CD4-positive, alpha-beta T cell (primary cell): ENCODE results near the gene STK35. TPM values are rescaled to one million over a fixed set of nuclear protein-coding genes. Genes with fewer than 3 reads are reported as not detected.

Experiments used
- ATAC-seq: fragments of 200-7000 bp; cut with Tn5 transposase; one replicate; pipeline ENCODE4 v1.10.0; 2022; ENCODE audit warnings: mild to moderate bottlenecking; ENCODE audit not compliant: poor library complexity
- CTCF ChIA-PET: fragments of 350-600 bp; sonication (Branson Sonifier 250); formaldehyde crosslinking; loops from one replicate; lab custom pipeline; 2021; ENCODE audit warnings: antibody characterized with exemption, inconsistent platforms; lab: Charles Lee
- POLR2A ChIA-PET: fragments of 350-600 bp; sonication (Branson Sonifier 250); formaldehyde crosslinking; loops from one replicate; lab custom pipeline; 2021; ENCODE audit warnings: antibody characterized with exemption, inconsistent platforms; lab: Charles Lee
- DNase-seq, 14 experiments: peaks; one replicate each; pipeline ENCODE4 v3.0.0-alpha.2; 2013 to 2020; ENCODE audit warnings: mixed read lengths in 2 of 14
- H3K27ac ChIP-seq, 2 donors: one replicate each; pipeline versions ENCODE4 v1.5.1 to v1.7.0; 2013; ENCODE audit warnings: low read length in 2 of 2, low read depth in 1 of 2, mild to moderate bottlenecking in 1 of 2
- H3K27me3 ChIP-seq, 2 experiments: 1 replicate in 1 of 2; 2 replicates in 1 of 2; pipeline versions ENCODE4 v1.6.1 to v1.7.0; 2013; ENCODE audit warnings: low read length in 2 of 2, control low read depth in 1 of 2, mild to moderate bottlenecking in 1 of 2, moderate library complexity in 1 of 2; ENCODE audit not compliant: insufficient read depth in 2 of 2, control insufficient read depth in 1 of 2
- H3K36me3 ChIP-seq: one replicate; pipeline ENCODE4 v1.6.1; 2013; ENCODE audit warnings: low read length, control low read depth; ENCODE audit not compliant: insufficient read depth
- H3K4me1 ChIP-seq: one replicate; pipeline ENCODE4 v1.6.1; 2013; ENCODE audit warnings: low read length, control low read depth; ENCODE audit not compliant: insufficient read depth
- H3K4me3 ChIP-seq: one replicate; pipeline ENCODE4 v1.5.1; 2013; ENCODE audit warnings: mild to moderate bottlenecking, low read length, moderate library complexity
- H3K9me3 ChIP-seq, 2 experiments: 1 replicate in 1 of 2; 2 replicates in 1 of 2; pipeline versions ENCODE4 v1.6.1 to v1.7.0; 2013; ENCODE audit warnings: low read length in 2 of 2, mild to moderate bottlenecking in 2 of 2, control low read depth in 1 of 2, moderate library complexity in 1 of 2; ENCODE audit not compliant: control insufficient read depth in 1 of 2, insufficient read depth in 1 of 2
- H3K27ac Mint-ChIP-seq: one replicate; pipeline ENCODE4 v1.8.0; 2020; ENCODE audit warnings: mixed read lengths
- H3K27me3 Mint-ChIP-seq: one replicate; pipeline ENCODE4 v1.8.0; 2021; ENCODE audit warnings: mixed read lengths
- H3K36me3 Mint-ChIP-seq: one replicate; pipeline ENCODE4 v1.8.0; 2021; ENCODE audit warnings: low read depth, mixed read lengths
- H3K4me1 Mint-ChIP-seq: one replicate; pipeline ENCODE4 v1.8.0; 2021; ENCODE audit warnings: low read depth, mixed read lengths
- H3K4me3 Mint-ChIP-seq: one replicate; pipeline ENCODE4 v1.8.0; 2020; ENCODE audit warnings: mild to moderate bottlenecking, mixed read lengths
- H3K9me3 Mint-ChIP-seq: one replicate; pipeline ENCODE4 v1.8.0; 2020; ENCODE audit warnings: mixed read lengths
- CTCF ChIP-seq: fragments of 200-600 bp; IDR thresholded peaks from one replicate; pipeline ENCODE4 v1.8.0; 2022; ENCODE audit warnings: antibody characterized with exemption, mild to moderate bottlenecking
- intact Hi-C, 2 experiments: fragments of 100-400 bp; cut with DNase I in 1 of 2; cut with micrococcal nuclease in 1 of 2; formaldehyde crosslinking; loops; one replicate each; pipeline versions ENCODE4 v1.15.1 to v1.9.0; 2023 to 2025; cut with DNase I, micrococcal nuclease
- total RNA-seq, 174 experiments: library from RNA in 2 of 174; stranded (reverse) in 2 of 174; gene quantifications; one replicate each; pipeline ENCODE4 v1.2.3 and lab custom pipeline; 2021 to 2026

Gene STK35
- total RNA-seq, 2 experiments from 2014 or later = 18.9 to 19.6 TPM

- intact Hi-C loops = no loop called here
- Mint-ChIP-seq H3K4me3 (no peak overlapping the region), H3K27ac (no peak overlapping the region), H3K36me3 (no peaks in the 10 kb centered on the region), H3K9me3 (no peaks in the 10 kb centered on the region), H3K4me1 (no peaks in the 10 kb centered on the region), H3K27me3 (peaks cover 75% of the 10 kb centered on the region)
- no peak for TF ChIP-seq CTCF
- ATAC-seq (no peak), DNase-seq (no peak)
- Histone ChIP-seq H3K27me3 (peaks cover 14 to 27% of the 10 kb centered on the region in 2 experiments), H3K27ac (no peak overlapping the region), H3K9me3 (no peaks in the 10 kb centered on the region), H3K4me1 (no peaks in the 10 kb centered on the region), H3K36me3 (no peaks in the 10 kb centered on the region), H3K4me3 (no peak overlapping the region)
- CTCF ChIA-PET = no interaction called here
- POLR2A ChIA-PET = no interaction called here
These were observed 12.7 kb upstream of the STK35 start for GRCh38 chr20:2088891-2089290.

GRCh38 chr20:2089447-2089846 is 12.2 kb upstream of the STK35 start:
- Mint-ChIP-seq H3K36me3 (no peaks in the 10 kb centered on the region), H3K4me3 (no peak overlapping the region), H3K9me3 (no peaks in the 10 kb centered on the region), H3K27ac (no peak overlapping the region), H3K27me3 (peaks cover 78% of the 10 kb centered on the region), H3K4me1 (no peaks in the 10 kb centered on the region)
- peaks cover 19 to 33% of the 10 kb centered on the region in 2 experiments for H3K27me3 ChIP-seq
- ChIA-PET POLR2A (no interaction called here), CTCF (no interaction called here)
- no peaks in the 10 kb centered on the region for H3K36me3 ChIP-seq
- TF ChIP-seq CTCF = no peak
- no peak overlapping the region for H3K27ac ChIP-seq
- no peaks in the 10 kb centered on the region for H3K4me1 ChIP-seq
- no peak overlapping the region for H3K4me3 ChIP-seq
- DNase-seq (no peak), ATAC-seq (no peak)
- H3K9me3 ChIP-seq = no peaks in the 10 kb centered on the region
- intact Hi-C loops = no loop called here

GRCh38 chr20:2093159-2093781 is 8.4 kb upstream of the STK35 start:
- peaks cover 22 to 28% of the 10 kb centered on the region in 2 experiments for H3K27me3 ChIP-seq
- Mint-ChIP-seq H3K27ac (no peak overlapping the region), H3K36me3 (no peaks in the 10 kb centered on the region), H3K4me1 (no peaks in the 10 kb centered on the region), H3K9me3 (no peaks in the 10 kb centered on the region), H3K27me3 (peaks cover 62% of the 10 kb centered on the region), H3K4me3 (no peak overlapping the region)
- no peak for TF ChIP-seq CTCF
- H3K36me3 ChIP-seq = no peaks in the 10 kb centered on the region
- no peaks in the 10 kb centered on the region for H3K9me3 ChIP-seq
- no peak for ATAC-seq
- DNase-seq = peak in 7 of 14 experiments; percentile 9 to 56 (median 17)
- CTCF ChIA-PET = interaction anchor here (0.6 to 1.1 kb wide), 2 partner anchors 10 to 424 kb away, joined by 3 to 4 read pairs; no protein-coding TSS in a partner anchor
- H3K4me1 ChIP-seq = no peaks in the 10 kb centered on the region
- POLR2A ChIA-PET = interaction anchor here (2.9 kb wide), 1 partner anchor 9 kb away, joined by 19 read pairs; no protein-coding TSS in a partner anchor
- intact Hi-C loops = no loop called here
- no peak overlapping the region for H3K27ac ChIP-seq
- no peak overlapping the region for H3K4me3 ChIP-seq
